Measurements from ENCODE around the gene DCAF7. TPM values are rescaled to one million over a fixed set of nuclear protein-coding genes. Genes with fewer than 3 reads are reported as not detected.

Gene DCAF7
- total RNA-seq, 2 donors from 2014 or later, result 29.2 to 29.5 TPM

- Histone ChIP-seq H3K4me1 (ENCODE audit: control insufficient read depth in 1 of 2, low read depth in 2 of 2) (peaks cover 0 to 7% of the 10 kb centered on the region in 2 donors), H3K36me3 (no peaks in the 10 kb centered on the region), H3K27me3 (replicated peaks; ENCODE audit: insufficient read depth) (no peaks in the 10 kb centered on the region), H3K4me3 (no peak overlapping the region), H3K9me3 (no peaks in the 10 kb centered on the region), H3K27ac (no peak overlapping the region)
- TF ChIP-seq CTCF (IDR thresholded peaks at IDR 0.05), result no peak
- DNase-seq (ENCODE audit: low spot score), result no peak
- no peak for ATAC-seq (ENCODE audit: insufficient number of reproducible peaks, low FRiP score, low read depth)
These were observed 13.3 kb upstream of the DCAF7 start for GRCh38 chr17:63537001-63537400.

- DNase-seq (ENCODE audit: low spot score), result no peak
- H3K27me3 ChIP-seq (replicated peaks; ENCODE audit: insufficient read depth), result no peaks in the 10 kb centered on the region
- ATAC-seq (ENCODE audit: insufficient number of reproducible peaks, low FRiP score, low read depth), result no peak
- no peaks in the 10 kb centered on the region for H3K36me3 ChIP-seq
- no peak for TF ChIP-seq CTCF (IDR thresholded peaks at IDR 0.05)
- H3K9me3 ChIP-seq, result no peaks in the 10 kb centered on the region
- no peak overlapping the region for H3K27ac ChIP-seq
- peaks cover 0 to 7% of the 10 kb centered on the region in 2 donors for H3K4me1 ChIP-seq (ENCODE audit: control insufficient read depth in 1 of 2, low read depth in 2 of 2)
- peak overlapping the region; percentile 52 for H3K4me3 ChIP-seq
These were observed 12.1 kb upstream of the DCAF7 start for GRCh38 chr17:63537991-63538692.

GRCh38 chr17:63538693-63539595 is 11.3 kb upstream of the DCAF7 start:
- Histone ChIP-seq H3K9me3 (no peaks in the 10 kb centered on the region), H3K4me1 (ENCODE audit: control insufficient read depth in 1 of 2, low read depth in 2 of 2) (peaks cover 0 to 7% of the 10 kb centered on the region in 2 donors), H3K4me3 (no peak overlapping the region), H3K27ac (no peak overlapping the region), H3K36me3 (no peaks in the 10 kb centered on the region), H3K27me3 (replicated peaks; ENCODE audit: insufficient read depth) (no peaks in the 10 kb centered on the region)
- no peak for TF ChIP-seq CTCF (IDR thresholded peaks at IDR 0.05)
- no peak for ATAC-seq (ENCODE audit: insufficient number of reproducible peaks, low FRiP score, low read depth)
- DNase-seq (ENCODE audit: low spot score), result no peak

- no peaks in the 10 kb centered on the region for H3K36me3 ChIP-seq
- H3K27me3 ChIP-seq (replicated peaks; ENCODE audit: insufficient read depth), result no peaks in the 10 kb centered on the region
- no peak overlapping the region for H3K4me3 ChIP-seq
- H3K27ac ChIP-seq, result no peak overlapping the region
- no peak for TF ChIP-seq CTCF (IDR thresholded peaks at IDR 0.05)
- DNase-seq (ENCODE audit: low spot score) (no peak), ATAC-seq (ENCODE audit: insufficient number of reproducible peaks, low FRiP score, low read depth) (no peak)
- peaks cover 0 to 7% of the 10 kb centered on the region in 2 donors for H3K4me1 ChIP-seq (ENCODE audit: control insufficient read depth in 1 of 2, low read depth in 2 of 2)
- no peaks in the 10 kb centered on the region for H3K9me3 ChIP-seq
These were observed 9.7 kb upstream of the DCAF7 start for GRCh38 chr17:63540590-63540989.

GRCh38 chr17:63542218-63542545 is 8.1 kb upstream of the DCAF7 start:
- Histone ChIP-seq H3K4me1 (ENCODE audit: control insufficient read depth in 1 of 2, low read depth in 2 of 2) (peaks cover 0 to 7% of the 10 kb centered on the region in 2 donors), H3K27ac (no peak overlapping the region), H3K4me3 (no peak overlapping the region), H3K36me3 (no peaks in the 10 kb centered on the region), H3K27me3 (replicated peaks; ENCODE audit: insufficient read depth) (no peaks in the 10 kb centered on the region), H3K9me3 (no peaks in the 10 kb centered on the region)
- TF ChIP-seq CTCF (IDR thresholded peaks at IDR 0.05), result no peak
- no peak for ATAC-seq (ENCODE audit: insufficient number of reproducible peaks, low FRiP score, low read depth)
- DNase-seq (ENCODE audit: low spot score), result no peak
